KMS-11 (cell line): Measurements from ENCODE around the gene FERMT3.

Experiments
- H2AFZ ChIP-seq: fragments of 200-600 bp; sonication (generic); 2 replicates; pipeline ENCODE4 v1.6.1; 2016; ENCODE audit warnings: antibody characterized with exemption, mixed run types, low read depth
- H3K27ac ChIP-seq: fragments of 200-600 bp; sonication (generic); 2 replicates; pipeline ENCODE4 v1.6.1; 2016; ENCODE audit warnings: mild to moderate bottlenecking, mixed run types
- H3K27me3 ChIP-seq: fragments of 200-600 bp; sonication (generic); 2 replicates; pipeline ENCODE4 v1.6.1; 2017; ENCODE audit warnings: mild to moderate bottlenecking, low read depth, mixed run types, moderate library complexity; ENCODE audit not compliant: insufficient read depth
- H3K36me3 ChIP-seq: fragments of 200-600 bp; sonication (generic); 2 replicates; pipeline ENCODE4 v1.6.1; 2017; ENCODE audit warnings: mild to moderate bottlenecking, mixed run types; ENCODE audit not compliant: insufficient read depth
- H3K4me1 ChIP-seq: fragments of 200-600 bp; sonication (generic); 2 replicates; pipeline ENCODE4 v1.6.1; 2016; ENCODE audit warnings: mild to moderate bottlenecking, low read depth, mixed run types; ENCODE audit not compliant: poor library complexity, severe bottlenecking
- H3K4me2 ChIP-seq: fragments of 200-600 bp; sonication (generic); 2 replicates; pipeline ENCODE4 v1.7.0; 2016; ENCODE audit warnings: mild to moderate bottlenecking, mixed run types
- H3K4me3 ChIP-seq: fragments of 200-600 bp; sonication (generic); IDR thresholded peaks from 2 replicates; pipeline ENCODE4 v1.6.1; 2017; ENCODE audit warnings: low read depth, low read length, mixed read lengths; ENCODE audit not compliant: insufficient read depth
- H3K79me2 ChIP-seq: fragments of 200-600 bp; sonication (generic); 2 replicates; pipeline ENCODE4 v1.6.1; 2016; ENCODE audit warnings: low read depth, mixed run types; ENCODE audit not compliant: insufficient read depth
- H3K9ac ChIP-seq: fragments of 200-600 bp; sonication (generic); 2 replicates; pipeline ENCODE4 v1.6.1; 2016; ENCODE audit warnings: mild to moderate bottlenecking, mixed run types
- H4K20me1 ChIP-seq: fragments of 200-600 bp; sonication (generic); 2 replicates; pipeline ENCODE4 v1.6.1; 2016; ENCODE audit warnings: mild to moderate bottlenecking, mixed run types; ENCODE audit not compliant: insufficient read depth
- CTCF ChIP-seq: fragments of 200-600 bp; sonication (generic); conservative IDR thresholded peaks from 2 replicates; pipeline ENCODE4 v1.6.1; 2017; ENCODE audit warnings: low read depth, mild to moderate bottlenecking, antibody characterized with exemption, low read length, moderate library complexity, mixed read lengths

FERMT3 gene

DNA sequence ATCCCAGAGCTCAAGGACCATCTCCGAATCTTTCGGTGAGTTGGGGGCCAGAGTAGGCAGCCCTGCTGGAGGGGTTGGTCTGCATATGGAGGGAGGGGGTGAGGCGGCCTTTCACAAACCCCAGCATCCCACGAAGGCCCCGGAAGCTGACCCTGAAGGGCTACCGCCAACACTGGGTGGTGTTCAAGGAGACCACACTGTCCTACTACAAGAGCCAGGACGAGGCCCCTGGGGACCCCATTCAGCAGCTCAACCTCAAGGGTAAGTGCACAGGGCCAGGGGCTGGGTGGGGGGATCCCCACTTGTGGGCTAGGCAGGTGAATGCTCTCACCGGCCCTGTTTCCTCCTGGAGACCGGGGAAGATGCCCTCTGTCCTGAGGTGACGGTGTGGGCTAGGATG lies 13.2 kb downstream of the FERMT3 start:
- Histone ChIP-seq H3K36me3 (no peaks in the 10 kb centered on the region), H4K20me1 (no peaks in the 10 kb centered on the region), H2AFZ (no peak overlapping the region), H3K27me3 (no peaks in the 10 kb centered on the region), H3K79me2 (no peaks in the 10 kb centered on the region), H3K4me2 (no peak overlapping the region), H3K4me3 (no peak overlapping the region), H3K9ac (no peak overlapping the region), H3K27ac (no peak overlapping the region), H3K4me1 (no peaks in the 10 kb centered on the region)
- no peak for TF ChIP-seq CTCF

DNA sequence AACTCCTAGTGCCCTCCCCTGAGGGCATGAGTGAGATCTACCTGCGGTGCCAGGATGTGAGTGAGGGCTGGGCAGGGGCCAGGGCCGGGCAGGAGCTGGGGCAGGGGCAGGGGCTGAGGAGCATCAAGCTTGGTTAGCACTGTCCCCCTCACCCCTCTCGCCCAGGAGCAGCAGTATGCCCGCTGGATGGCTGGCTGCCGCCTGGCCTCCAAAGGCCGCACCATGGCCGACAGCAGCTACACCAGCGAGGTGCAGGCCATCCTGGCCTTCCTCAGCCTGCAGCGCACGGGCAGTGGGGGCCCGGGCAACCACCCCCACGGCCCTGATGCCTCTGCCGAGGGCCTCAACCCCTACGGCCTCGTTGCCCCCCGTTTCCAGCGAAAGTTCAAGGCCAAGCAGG lies 13.8 kb downstream of the FERMT3 start:
- H3K9ac ChIP-seq: no peak overlapping the region

GRCh38 chr11:64220798-64221197 lies 14.3 kb downstream of the FERMT3 start:
- no peak for TF ChIP-seq CTCF
- Histone ChIP-seq H3K4me2 (no peak overlapping the region), H3K36me3 (no peaks in the 10 kb centered on the region), H3K9ac (no peak overlapping the region), H3K27ac (no peak overlapping the region), H3K4me1 (peaks cover 6% of the 10 kb centered on the region), H3K4me3 (no peak overlapping the region), H4K20me1 (no peaks in the 10 kb centered on the region), H3K27me3 (no peaks in the 10 kb centered on the region), H3K79me2 (no peaks in the 10 kb centered on the region), H2AFZ (no peak overlapping the region)

More for the DNA sequence above, 13.8 kb downstream of the FERMT3 start:
- no peak for TF ChIP-seq CTCF
- Histone ChIP-seq H3K27me3 (no peaks in the 10 kb centered on the region), H3K4me1 (peaks cover 3% of the 10 kb centered on the region), H4K20me1 (no peaks in the 10 kb centered on the region), H3K36me3 (no peaks in the 10 kb centered on the region), H3K4me3 (no peak overlapping the region), H3K27ac (no peak overlapping the region), H3K79me2 (no peaks in the 10 kb centered on the region), H2AFZ (no peak overlapping the region), H3K4me2 (no peak overlapping the region)

DNA sequence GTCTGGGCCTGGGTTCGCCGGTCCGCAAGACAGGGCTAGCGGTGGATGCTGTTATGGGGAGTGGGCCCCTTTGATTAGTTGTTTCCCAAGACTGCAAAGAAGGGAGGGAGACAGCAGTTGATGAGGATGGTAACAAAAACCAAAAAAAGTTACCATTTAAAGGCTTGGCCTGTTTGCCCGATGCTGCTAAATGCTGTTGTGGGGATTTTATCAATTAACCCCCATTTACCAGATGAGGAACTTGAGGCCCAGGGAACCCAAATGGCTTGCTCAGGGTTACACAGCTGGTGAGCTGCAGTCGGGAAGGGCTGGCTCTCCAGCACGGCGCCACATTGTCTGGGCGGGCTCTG lies 16.1 kb downstream of the FERMT3 start:
- no peak for TF ChIP-seq CTCF
- Histone ChIP-seq H3K4me2 (no peak overlapping the region), H3K4me3 (no peak overlapping the region), H3K36me3 (no peaks in the 10 kb centered on the region), H3K9ac (no peak overlapping the region), H4K20me1 (no peaks in the 10 kb centered on the region), H3K4me1 (peaks cover 17% of the 10 kb centered on the region), H2AFZ (no peak overlapping the region), H3K27me3 (no peaks in the 10 kb centered on the region), H3K79me2 (no peaks in the 10 kb centered on the region), H3K27ac (no peak overlapping the region)
